ENCODE results near the gene VPS26A. TPM values are rescaled to one million over a fixed set of nuclear protein-coding genes. Genes with fewer than 3 reads are reported as not detected.

The VPS26A gene
- total RNA-seq, 2 donors from 2014 or later: 61.4 to 62.7 TPM

GRCh38 chr10:69103784-69104183, 20.2 kb upstream of the VPS26A start:
- H3K4me3 ChIP-seq: no peak overlapping the region
- H3K9me3 ChIP-seq: no peaks in the 10 kb centered on the region
- H3K36me3 ChIP-seq: no peaks in the 10 kb centered on the region
- intact Hi-C loops (cut with DNase I): no loop called here
- no peak for DNase-seq
- no peak overlapping the region for H3K9ac ChIP-seq (ENCODE audit: low read depth in 2 of 2, low read length in 2 of 2)
- no peak for TF ChIP-seq CTCF (IDR thresholded peaks at IDR 0.05)
- H3K4me1 ChIP-seq: no peaks in the 10 kb centered on the region
- no peak overlapping the region for H3K27ac ChIP-seq
- H3K27me3 ChIP-seq: no peaks in the 10 kb centered on the region

DNA sequence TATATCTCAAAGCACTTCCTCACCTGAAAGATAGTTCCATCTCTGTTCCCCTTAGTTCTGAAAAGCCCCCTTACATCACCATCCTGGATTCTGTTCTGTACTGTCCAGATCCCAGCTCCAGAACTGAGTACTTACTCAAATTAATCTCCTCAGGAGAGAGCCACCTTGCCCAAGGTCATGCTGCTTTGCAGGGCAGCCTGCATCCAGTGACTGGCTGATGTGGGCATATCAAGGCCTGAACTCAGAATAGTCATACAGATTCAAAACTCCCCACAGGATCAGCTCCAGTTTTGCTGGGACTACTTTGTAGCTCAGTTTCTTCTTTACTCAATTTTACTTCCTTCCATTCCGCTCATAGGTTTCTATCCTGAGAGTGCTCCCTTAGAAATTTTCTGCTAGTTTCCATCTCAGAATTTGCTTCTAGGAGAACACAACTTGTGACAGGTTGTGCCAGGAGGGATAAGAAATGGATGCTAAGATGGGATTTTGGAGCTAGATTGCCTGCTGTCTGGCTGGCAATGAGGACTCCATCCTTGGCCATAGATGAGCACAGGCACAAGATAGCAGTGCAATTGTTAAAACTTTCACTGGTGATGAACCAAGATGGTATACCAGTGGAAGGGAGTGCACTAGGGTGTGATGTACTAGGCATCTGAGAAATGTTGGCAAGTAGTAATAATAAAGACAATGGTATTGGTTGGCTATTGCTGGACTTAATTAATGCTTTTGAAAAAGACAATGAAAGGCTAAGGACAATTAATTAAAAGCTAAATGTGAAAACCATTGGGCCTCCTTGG, 18.8 kb upstream of the VPS26A start:
- Histone ChIP-seq H3K9ac (ENCODE audit: low read depth in 2 of 2, low read length in 2 of 2) (no peak overlapping the region), H3K4me3 (no peak overlapping the region), H3K27me3 (no peaks in the 10 kb centered on the region), H3K4me1 (no peaks in the 10 kb centered on the region), H3K36me3 (no peaks in the 10 kb centered on the region), H3K27ac (no peak overlapping the region), H3K9me3 (no peaks in the 10 kb centered on the region)
- no peak for TF ChIP-seq CTCF (IDR thresholded peaks at IDR 0.05)
- no peak for DNase-seq
- intact Hi-C loops (cut with DNase I): no loop called here

- no peak for TF ChIP-seq CTCF (IDR thresholded peaks at IDR 0.05)
- no peaks in the 10 kb centered on the region for H3K9me3 ChIP-seq
- H3K27me3 ChIP-seq: no peaks in the 10 kb centered on the region
- H3K4me1 ChIP-seq: no peaks in the 10 kb centered on the region
- H3K4me3 ChIP-seq: no peak overlapping the region
- intact Hi-C loops (cut with DNase I): no loop called here
- no peak for DNase-seq
- H3K36me3 ChIP-seq: no peaks in the 10 kb centered on the region
- no peak overlapping the region for H3K9ac ChIP-seq (ENCODE audit: low read depth in 2 of 2, low read length in 2 of 2)
- no peak overlapping the region for H3K27ac ChIP-seq
Measured at GRCh38 chr10:69107176-69107490, 16.8 kb upstream of the VPS26A start.

DNA sequence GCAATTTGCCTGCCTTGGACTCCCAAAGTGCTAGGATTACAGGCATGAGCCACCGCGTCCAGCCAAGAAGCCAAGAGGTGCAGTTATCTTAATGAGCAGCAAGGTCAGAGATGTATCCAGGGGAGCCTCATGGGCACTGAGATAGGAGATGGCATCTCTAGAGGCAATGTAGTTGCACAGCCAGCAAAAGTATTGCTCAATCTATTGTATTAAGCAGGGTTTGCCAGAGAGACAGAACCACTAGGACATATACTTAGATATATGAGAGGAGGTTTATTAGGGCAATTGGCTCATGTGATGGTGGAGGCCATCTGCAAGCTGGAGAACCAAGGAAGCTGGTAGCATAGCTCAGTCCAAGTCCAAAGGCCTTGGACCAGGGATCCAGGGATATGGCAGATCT, 16.3 kb upstream of the VPS26A start:
- Histone ChIP-seq H3K27me3 (no peaks in the 10 kb centered on the region), H3K9ac (ENCODE audit: low read depth in 2 of 2, low read length in 2 of 2) (no peak overlapping the region), H3K4me1 (no peaks in the 10 kb centered on the region), H3K4me3 (no peak overlapping the region), H3K27ac (no peak overlapping the region), H3K9me3 (no peaks in the 10 kb centered on the region), H3K36me3 (no peaks in the 10 kb centered on the region)
- DNase-seq: no peak
- TF ChIP-seq CTCF (IDR thresholded peaks at IDR 0.05): no peak
- intact Hi-C loops (cut with DNase I): no loop called here

DNA sequence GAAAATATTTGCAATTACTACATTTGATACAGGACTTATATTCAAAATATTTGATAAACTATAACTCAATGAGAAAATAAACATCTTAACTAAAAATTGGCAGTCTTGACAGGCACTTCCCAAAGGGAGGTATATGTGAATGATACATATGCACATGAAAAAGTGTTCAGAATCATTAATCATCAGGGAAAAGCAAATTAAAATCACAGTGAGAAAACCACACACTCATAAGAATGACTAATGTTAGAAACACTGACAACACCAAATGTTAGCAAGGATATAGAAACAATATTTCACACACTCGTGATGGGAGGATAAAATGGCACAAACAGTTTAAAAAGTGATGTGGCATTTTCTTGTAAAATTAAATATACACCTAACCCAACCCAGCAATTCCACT, 4.1 kb upstream of the VPS26A start:
- Histone ChIP-seq H3K4me3 (no peak overlapping the region), H3K36me3 (no peaks in the 10 kb centered on the region), H3K9ac (ENCODE audit: low read depth in 2 of 2, low read length in 2 of 2) (no peak overlapping the region), H3K27ac (no peak overlapping the region), H3K9me3 (no peaks in the 10 kb centered on the region), H3K4me1 (no peaks in the 10 kb centered on the region), H3K27me3 (no peaks in the 10 kb centered on the region)
- TF ChIP-seq CTCF (IDR thresholded peaks at IDR 0.05): no peak
- intact Hi-C loops (cut with DNase I): no loop called here
- no peak for DNase-seq
